PC-9 (cell line): ENCODE data around the gene INO80D. TPM values are rescaled to one million over a fixed set of nuclear protein-coding genes. Genes with fewer than 3 reads are reported as not detected.
"Not testable (repeated sequence)": the region's sequence is repeated elsewhere in the genome, so short reads cannot be mapped to it uniquely, and the experiment has no call there.

Experiments used
- BruUV-seq: library from RNA; stranded (reverse); fragments of 400-500 nt; replicated peaks from 2 replicates; lab custom pipeline; 2021; lab: Mats Ljungman, UMichigan
- CTCF ChIA-PET: fragments of 300-600 bp; sonication (Branson Sonifier 250); formaldehyde crosslinking; loops from one replicate; lab custom pipeline; 2022; ENCODE audit warnings: antibody characterized with exemption; lab: Charles Lee
- POLR2A ChIA-PET: fragments of 300-600 bp; sonication (Branson Sonifier 250); formaldehyde crosslinking; loops from one replicate; lab custom pipeline; 2022; ENCODE audit warnings: antibody characterized with exemption; ENCODE audit not compliant: unreplicated experiment; lab: Charles Lee
- DNase-seq, 2 experiments: peaks; one replicate each; pipeline versions ENCODE4 v3.0.0 to v3.0.0-alpha.2; 2015 to 2022; ENCODE audit warnings: mixed read lengths in 1 of 2
- H2AFZ ChIP-seq: fragments of 200-600 bp; sonication (generic); 2 replicates; pipeline ENCODE4 v1.8.1; 2017; ENCODE audit warnings: antibody characterized with exemption
- H3F3A ChIP-seq: fragments of 200-600 bp; sonication (generic); 2 replicates; pipeline ENCODE4 v1.8.1; 2017; ENCODE audit warnings: antibody characterized with exemption, mild to moderate bottlenecking, low read depth; ENCODE audit not compliant: insufficient read depth
- H3K27ac ChIP-seq: fragments of 200-600 bp; sonication (generic); 2 replicates; pipeline ENCODE4 v1.6.1; 2016; ENCODE audit warnings: mixed run types
- H3K27me3 ChIP-seq: fragments of 200-600 bp; sonication (generic); 2 replicates; pipeline ENCODE4 v1.6.1; 2016; ENCODE audit warnings: low read depth, mixed run types; ENCODE audit not compliant: insufficient read depth
- H3K36me3 ChIP-seq: fragments of 200-600 bp; sonication (generic); 2 replicates; pipeline ENCODE4 v1.6.1; 2016; ENCODE audit warnings: low read depth, mixed run types
- H3K4me1 ChIP-seq: fragments of 200-600 bp; sonication (generic); replicated peaks from 2 replicates; pipeline ENCODE4 v1.6.1; 2016; ENCODE audit warnings: mixed run types; ENCODE audit not compliant: insufficient read depth
- H3K4me2 ChIP-seq: fragments of 200-600 bp; sonication (generic); 2 replicates; pipeline ENCODE4 v1.6.1; 2017; ENCODE audit warnings: mixed run types
- H3K4me3 ChIP-seq: fragments of 200-600 bp; sonication (generic); 2 replicates; pipeline ENCODE4 v1.6.1; 2016; ENCODE audit warnings: mixed run types
- H3K79me2 ChIP-seq: fragments of 200-600 bp; sonication (generic); 2 replicates; pipeline ENCODE4 v1.6.1; 2017; ENCODE audit warnings: low read depth, mixed run types
- H3K9me2 ChIP-seq: fragments of 200-600 bp; sonication (generic); 2 replicates; pipeline ENCODE4 v1.8.1; 2017; ENCODE audit warnings: mild to moderate bottlenecking; ENCODE audit not compliant: insufficient read depth
- H3K9me3 ChIP-seq: fragments of 200-600 bp; sonication (generic); 2 replicates; pipeline ENCODE4 v1.8.1; 2016; ENCODE audit warnings: low read depth; ENCODE audit not compliant: insufficient read depth
- H4K20me1 ChIP-seq: fragments of 200-600 bp; sonication (generic); 2 replicates; pipeline ENCODE4 v1.8.1; 2017; ENCODE audit not compliant: insufficient read depth
- CTCF ChIP-seq: fragments of 200-600 bp; sonication (generic); conservative IDR thresholded peaks from 2 replicates; pipeline ENCODE4 v1.6.1; 2017; ENCODE audit warnings: mixed run types, antibody characterized with exemption, mild to moderate bottlenecking, moderate library complexity
- EZH2 ChIP-seq: fragments of 200-600 bp; sonication (generic); IDR thresholded peaks from 2 replicates; pipeline ENCODE4 v1.8.0; 2017; ENCODE audit warnings: antibody characterized with exemption, low read depth
- intact Hi-C: fragments of 100-400 bp; cut with micrococcal nuclease; formaldehyde crosslinking; loops from one replicate; pipeline ENCODE4 v1.10.0; 2022; ENCODE audit not compliant: unreplicated experiment
- total RNA-seq: library from RNA; stranded (reverse); gene quantifications from 2 replicates; pipeline ENCODE4 v1.2.3, GENCODE V29; 2021

Gene INO80D
- total RNA-seq, 1 experiment from 2014 or later = 12.4 TPM

- Histone ChIP-seq H3K27ac (no peak overlapping the region), H3K4me1 (no peaks in the 10 kb centered on the region), H3K36me3 (no peaks in the 10 kb centered on the region; the same call in 1 of the 2 replicates), H3K9me2 (no peaks in the 10 kb centered on the region), H3K27me3 (no peaks in the 10 kb centered on the region), H3K9me3 (no peaks in the 10 kb centered on the region), H3K4me2 (no peak overlapping the region), H4K20me1 (no peaks in the 10 kb centered on the region), H3K4me3 (no peak overlapping the region), H2AFZ (no peak overlapping the region), H3K79me2 (no peaks in the 10 kb centered on the region), H3F3A (no peaks in the 10 kb centered on the region)
- TF ChIP-seq CTCF (no peak), EZH2 (no peak)
- no peak for DNase-seq
- POLR2A ChIA-PET = interaction anchor here (1.1 kb wide), 1 partner anchor 286 kb away, joined by 8 read pairs; no protein-coding TSS in a partner anchor
- BruUV-seq = no TSS peak
- intact Hi-C loops = no loop called here
- CTCF ChIA-PET = no interaction called here
Observed at GRCh38 chr2:206040525-206040924, 45.4 kb downstream of the INO80D start.

GRCh38 chr2:206035393-206035792 lies 50.6 kb downstream of the INO80D start:
- H3K9me2 ChIP-seq, DNase-seq, CTCF ChIA-PET, H3K79me2 ChIP-seq, H3K4me2 ChIP-seq, BruUV-seq, H3K27me3 ChIP-seq, intact Hi-C loops, H3K4me3 ChIP-seq, H3K36me3 ChIP-seq, H3K4me1 ChIP-seq, H3F3A ChIP-seq, H2AFZ ChIP-seq, H3K27ac ChIP-seq, POLR2A ChIA-PET, H3K9me3 ChIP-seq, H4K20me1 ChIP-seq: not testable (repeated sequence)

GRCh38 chr2:206033452-206033851 lies 52.5 kb downstream of the INO80D start:
- H3K9me2 ChIP-seq, H3K27me3 ChIP-seq, H3K4me3 ChIP-seq, CTCF ChIA-PET, H3K4me2 ChIP-seq, DNase-seq, H4K20me1 ChIP-seq, H3K27ac ChIP-seq, H3F3A ChIP-seq, intact Hi-C loops, H3K36me3 ChIP-seq, H3K4me1 ChIP-seq, H3K9me3 ChIP-seq, H2AFZ ChIP-seq, POLR2A ChIA-PET, H3K79me2 ChIP-seq, BruUV-seq: not testable (repeated sequence)

- Histone ChIP-seq H3K27me3 (no peaks in the 10 kb centered on the region), H2AFZ (no peak overlapping the region), H3K4me3 (no peak overlapping the region), H3K79me2 (no peaks in the 10 kb centered on the region), H3K4me1 (no peaks in the 10 kb centered on the region), H3K9me2 (no peaks in the 10 kb centered on the region), H3F3A (no peaks in the 10 kb centered on the region), H3K27ac (no peak overlapping the region), H3K4me2 (no peak overlapping the region), H4K20me1 (no peaks in the 10 kb centered on the region), H3K36me3 (no peaks in the 10 kb centered on the region; the same call in 1 of the 2 replicates), H3K9me3 (no peaks in the 10 kb centered on the region)
- intact Hi-C loops = no loop called here
- BruUV-seq = no TSS peak
- ChIA-PET POLR2A (no interaction called here), CTCF (no interaction called here)
- TF ChIP-seq CTCF (no peak), EZH2 (no peak)
- no peak for DNase-seq
Observed at GRCh38 chr2:206031950-206032567, 53.9 kb downstream of the INO80D start.
